ENCODE results near the gene COL4A1.

- no peak for TF ChIP-seq GATA2 (IDR thresholded peaks at IDR 0.05; ENCODE audit: low read depth, low read length)
- TF ChIP-seq GATA3 (IDR thresholded peaks at IDR 0.05; ENCODE audit: low read depth, low read length) = no peak
Observed at GRCh38 chr13:110103026-110103425, 203.9 kb downstream of the COL4A1 start.

Data from SH-SY5Y (cell line).